Esophagus squamous epithelium (tissue), 5 donors: ENCODE measurements around the gene TAS2R60. TPM values are rescaled to one million over a fixed set of nuclear protein-coding genes. Genes with fewer than 3 reads are reported as not detected.
"Not testable (repeated sequence)": the region's sequence is repeated elsewhere in the genome, so short reads cannot be mapped to it uniquely, and the experiment has no call there.

Source experiments
- DNase-seq: peaks from one replicate; lab custom pipeline; 2025; lab: John Stamatoyannopoulos, UW
- H3K27ac ChIP-seq, 4 donors: fragments of 200-600 bp; sonication (generic); one replicate each; pipeline ENCODE4 v1.5.1; 2016 to 2019; ENCODE audit warnings: mild to moderate bottlenecking in 1 of 4
- H3K27me3 ChIP-seq, 4 donors: fragments of 200-600 bp; sonication (generic); 1 replicate in 3 of 4; 2 replicates in 1 of 4; pipeline versions ENCODE4 v1.5.1 to v1.6.0; 2017 to 2021; ENCODE audit warnings: antibody characterized with exemption in 1 of 4
- H3K36me3 ChIP-seq, 3 donors: fragments of 200-600 bp; sonication (generic); one replicate each; pipeline ENCODE4 v1.5.1; 2016 to 2019
- H3K4me1 ChIP-seq, 3 donors: fragments of 200-600 bp; sonication (generic); one replicate each; pipeline ENCODE4 v1.5.1; 2017 to 2019
- H3K4me3 ChIP-seq, 4 donors: fragments of 200-600 bp; sonication (generic); 1 replicate in 3 of 4; 2 replicates in 1 of 4; pipeline ENCODE4 v1.5.1; 2016 to 2019; ENCODE audit warnings: mild to moderate bottlenecking in 2 of 4, moderate library complexity in 1 of 4
- H3K9me3 ChIP-seq, 3 donors: fragments of 200-600 bp; sonication (generic); one replicate each; pipeline ENCODE4 v1.5.1; 2016 to 2019
- CTCF ChIP-seq, 6 experiments: fragments of 450-650 bp in 4 of 6; fragments of 200-600 bp in 2 of 6; sonication (generic) in 2 of 6; IDR thresholded peaks; one replicate each; pipeline ENCODE4 v1.5.1; 2016 to 2019; ENCODE audit warnings: antibody characterized with exemption in 6 of 6, mild to moderate bottlenecking in 4 of 6, moderate library complexity in 4 of 6
- POLR2A ChIP-seq, 4 donors: fragments of 450-650 bp; IDR thresholded peaks; one replicate each; pipeline ENCODE4 v1.6.1; 2017; ENCODE audit warnings: antibody characterized with exemption in 4 of 4, mild to moderate bottlenecking in 4 of 4, moderate library complexity in 3 of 4
- WGBS, 2 donors: methylation state at CpG; one replicate each; pipeline ENCODE4 v1.1.5; 2018; 5-methylcytosine and 5-hydroxymethylcytosine counted together
- intact Hi-C: fragments of 100-400 bp; cut with DNase I; formaldehyde crosslinking; loops from one replicate; pipeline ENCODE4 v1.15.0; 2022
- total RNA-seq, 4 donors: library from RNA; depleted of rRNA; stranded (reverse); fragments of >200 nt; gene quantifications; one replicate each; pipeline ENCODE4 v1.1.0, GENCODE V29; 2016
- donor health status: DM: yes; HTN: yes; CAD: no.

TAS2R60 gene
- total RNA-seq, 4 donors from 2014 or later: not detected

GRCh38 chr7:143399151-143399550 is 44.1 kb upstream of the TAS2R60 start:
- Histone ChIP-seq H3K27ac (no peak overlapping the region), H3K36me3 (peaks cover 0 to 89% (median 6%) of the 10 kb centered on the region in 3 donors), H3K4me3 (no peak overlapping the region), H3K4me1 (peaks cover 0 to 17% (median 0%) of the 10 kb centered on the region in 3 donors), H3K27me3 (no peaks in the 10 kb centered on the region), H3K9me3 (no peaks in the 10 kb centered on the region)
- TF ChIP-seq POLR2A (IDR thresholded peaks at IDR 0.05): no peak
- no peak for TF ChIP-seq CTCF (IDR thresholded peaks at IDR 0.05)
- DNase-seq: no peak
- 90 to 100% methylated on average over 2 of the region's 8 CpGs for WGBS, 2 donors
- intact Hi-C loops: no loop called here

- Histone ChIP-seq H3K4me3 (no peak overlapping the region), H3K27me3 (no peaks in the 10 kb centered on the region), H3K9me3 (no peaks in the 10 kb centered on the region), H3K4me1 (peaks cover 0 to 17% (median 0%) of the 10 kb centered on the region in 3 donors), H3K36me3 (peaks cover 0 to 89% (median 6%) of the 10 kb centered on the region in 3 donors), H3K27ac (no peak overlapping the region)
- intact Hi-C loops: no loop called here
- TF ChIP-seq CTCF (IDR thresholded peaks at IDR 0.05): no peak
- TF ChIP-seq POLR2A (IDR thresholded peaks at IDR 0.05): no peak
- DNase-seq: no peak
- WGBS, 2 donors: 95 to 96% methylated on average over 9 to 12 of the region's 20 CpGs
Measured at GRCh38 chr7:143399642-143400041, 43.6 kb upstream of the TAS2R60 start.

DNA sequence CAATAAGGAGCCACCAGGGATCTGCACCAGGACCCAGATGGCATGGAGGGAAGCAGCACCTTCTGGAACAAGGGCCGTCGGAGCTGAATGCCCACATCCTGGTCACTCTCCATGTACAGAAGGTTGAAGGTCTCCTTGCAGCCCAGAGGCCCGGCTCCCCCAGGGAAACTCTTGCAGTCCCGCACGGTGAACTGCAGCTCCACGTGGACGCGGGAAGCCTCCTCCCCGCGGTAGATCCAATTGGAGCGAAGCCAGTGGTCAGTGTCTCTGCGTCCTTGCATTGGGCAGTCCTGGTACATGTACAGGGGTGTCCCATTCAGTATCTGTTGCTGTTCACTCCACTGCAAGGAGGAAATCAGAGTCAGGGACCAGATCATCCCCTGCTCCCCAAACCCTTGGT is 42.0 kb upstream of the TAS2R60 start:
- Histone ChIP-seq H3K4me1 (peaks cover 0 to 17% (median 0%) of the 10 kb centered on the region in 3 donors), H3K4me3 (no peak overlapping the region), H3K9me3 (no peaks in the 10 kb centered on the region), H3K27ac (no peak overlapping the region), H3K36me3 (peaks cover 0 to 81% (median 6%) of the 10 kb centered on the region in 3 donors), H3K27me3 (no peaks in the 10 kb centered on the region)
- intact Hi-C loops: no loop called here
- no peak for TF ChIP-seq POLR2A (IDR thresholded peaks at IDR 0.05)
- no peak for TF ChIP-seq CTCF (IDR thresholded peaks at IDR 0.05)
- WGBS, 2 donors: 89 to 94% methylated on average over 7 to 12 of the region's 12 CpGs
- no peak for DNase-seq

DNA sequence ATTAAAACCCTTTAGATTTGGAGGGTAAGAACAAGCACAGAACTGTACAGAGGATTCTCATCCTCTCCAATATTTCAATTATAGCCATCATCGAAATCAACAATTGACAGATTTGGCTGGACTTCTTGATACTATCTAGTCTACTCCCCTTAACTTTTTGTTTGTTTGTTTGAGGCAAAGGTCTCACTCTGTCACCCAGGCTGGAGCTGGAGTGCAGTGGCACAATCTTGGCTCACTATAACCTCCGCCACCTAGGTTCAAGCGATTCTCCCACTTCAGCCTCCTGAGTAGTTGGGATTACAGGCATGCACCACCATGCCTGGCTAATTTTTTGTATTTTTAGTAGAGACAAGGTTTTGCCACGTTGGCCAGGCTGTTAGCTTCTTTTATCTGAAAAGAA is 41.0 kb upstream of the TAS2R60 start:
- DNase-seq, H3K4me3 ChIP-seq, intact Hi-C loops, H3K27ac ChIP-seq, H3K9me3 ChIP-seq, H3K27me3 ChIP-seq: not testable (repeated sequence)
- H3K36me3 ChIP-seq: peaks cover 0 to 77% (median 6%) of the 10 kb centered on the region in 3 donors
- 81 to 83% methylated on average over 4 of the region's 4 CpGs for WGBS, 2 donors
- peaks cover 4 to 26% (median 5%) of the 10 kb centered on the region in 3 donors for H3K4me1 ChIP-seq

GRCh38 chr7:143405173-143406001 is 37.9 kb upstream of the TAS2R60 start:
- no peaks in the 10 kb centered on the region for H3K9me3 ChIP-seq
- DNase-seq: no peak
- H3K27me3 ChIP-seq: no peaks in the 10 kb centered on the region
- no peak overlapping the region for H3K4me3 ChIP-seq
- TF ChIP-seq CTCF (IDR thresholded peaks at IDR 0.05) (no peak), POLR2A (IDR thresholded peaks at IDR 0.05) (no peak)
- H3K4me1 ChIP-seq: peaks cover 23 to 57% (median 24%) of the 10 kb centered on the region in 3 donors
- WGBS, 2 donors: 53 to 64% methylated on average over 9 of the region's 9 CpGs
- H3K36me3 ChIP-seq: peaks cover 0 to 46% (median 6%) of the 10 kb centered on the region in 3 donors
- H3K27ac ChIP-seq: peak overlapping the region in 1 of 4 donors; percentile 27
- intact Hi-C loops: no loop called here
